AG09309 (cell line): ENCODE results near the gene WDR43.

Experiments
- DNase-seq: peaks from one replicate; pipeline ENCODE4 v3.0.0-alpha.2; 2010; ENCODE audit warnings: low read depth
- H3K4me3 ChIP-seq: 2 replicates; pipeline ENCODE4 v1.5.1; 2011; ENCODE audit warnings: mild to moderate bottlenecking, low read depth, low read length, moderate library complexity; ENCODE audit not compliant: control insufficient read depth
- TF ChIP-seq, protein P1 (sequence below): IDR thresholded peaks from 2 replicates; pipeline ENCODE4 v1.5.1; 2011; ENCODE audit warnings: mild to moderate bottlenecking, low read depth, low read length, inconsistent platforms; ENCODE audit not compliant: insufficient read depth, control insufficient read depth; ENCODE audit errors: missing control alignments

Gene WDR43, protein sequence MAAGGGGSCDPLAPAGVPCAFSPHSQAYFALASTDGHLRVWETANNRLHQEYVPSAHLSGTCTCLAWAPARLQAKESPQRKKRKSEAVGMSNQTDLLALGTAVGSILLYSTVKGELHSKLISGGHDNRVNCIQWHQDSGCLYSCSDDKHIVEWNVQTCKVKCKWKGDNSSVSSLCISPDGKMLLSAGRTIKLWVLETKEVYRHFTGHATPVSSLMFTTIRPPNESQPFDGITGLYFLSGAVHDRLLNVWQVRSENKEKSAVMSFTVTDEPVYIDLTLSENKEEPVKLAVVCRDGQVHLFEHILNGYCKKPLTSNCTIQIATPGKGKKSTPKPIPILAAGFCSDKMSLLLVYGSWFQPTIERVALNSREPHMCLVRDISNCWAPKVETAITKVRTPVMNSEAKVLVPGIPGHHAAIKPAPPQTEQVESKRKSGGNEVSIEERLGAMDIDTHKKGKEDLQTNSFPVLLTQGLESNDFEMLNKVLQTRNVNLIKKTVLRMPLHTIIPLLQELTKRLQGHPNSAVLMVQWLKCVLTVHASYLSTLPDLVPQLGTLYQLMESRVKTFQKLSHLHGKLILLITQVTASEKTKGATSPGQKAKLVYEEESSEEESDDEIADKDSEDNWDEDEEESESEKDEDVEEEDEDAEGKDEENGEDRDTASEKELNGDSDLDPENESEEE

DNA sequence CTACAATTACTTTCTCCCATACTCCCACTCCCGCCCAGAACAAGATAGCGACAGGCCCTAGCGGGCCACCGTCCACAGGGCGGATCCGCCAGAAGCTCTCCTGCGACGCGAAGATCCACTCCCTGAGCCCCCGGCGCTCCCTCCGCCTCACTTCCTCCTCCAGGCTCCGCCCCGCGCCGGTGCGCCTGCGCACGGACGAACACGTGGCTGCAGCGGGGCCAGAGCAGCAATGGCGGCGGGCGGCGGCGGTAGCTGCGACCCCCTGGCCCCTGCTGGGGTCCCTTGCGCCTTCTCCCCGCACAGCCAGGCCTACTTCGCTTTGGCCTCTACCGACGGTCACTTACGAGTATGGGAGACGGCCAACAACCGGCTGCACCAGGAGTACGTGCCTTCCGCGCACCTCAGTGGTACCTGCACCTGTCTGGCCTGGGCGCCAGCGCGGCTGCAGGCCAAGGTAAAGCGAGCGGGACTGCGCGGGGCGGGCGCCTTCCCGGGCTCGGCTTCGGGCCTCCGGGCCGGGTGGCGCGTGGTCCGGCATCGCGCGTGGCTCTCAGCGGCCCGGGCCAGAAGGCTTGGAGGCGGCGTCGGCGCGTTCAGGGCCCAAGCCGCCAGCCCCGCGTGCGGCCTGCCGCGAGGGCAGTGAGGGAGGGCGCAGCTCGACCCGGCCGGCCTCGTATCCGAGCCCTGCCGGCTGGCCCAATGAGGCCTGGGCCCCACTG, at the start of gene WDR43:
WDR43 (plus strand) TSS at position 198 of the 719 bp plus-strand sequence; CDS start at position 230, 32 bp downstream.
- TF ChIP-seq, protein P1, sequence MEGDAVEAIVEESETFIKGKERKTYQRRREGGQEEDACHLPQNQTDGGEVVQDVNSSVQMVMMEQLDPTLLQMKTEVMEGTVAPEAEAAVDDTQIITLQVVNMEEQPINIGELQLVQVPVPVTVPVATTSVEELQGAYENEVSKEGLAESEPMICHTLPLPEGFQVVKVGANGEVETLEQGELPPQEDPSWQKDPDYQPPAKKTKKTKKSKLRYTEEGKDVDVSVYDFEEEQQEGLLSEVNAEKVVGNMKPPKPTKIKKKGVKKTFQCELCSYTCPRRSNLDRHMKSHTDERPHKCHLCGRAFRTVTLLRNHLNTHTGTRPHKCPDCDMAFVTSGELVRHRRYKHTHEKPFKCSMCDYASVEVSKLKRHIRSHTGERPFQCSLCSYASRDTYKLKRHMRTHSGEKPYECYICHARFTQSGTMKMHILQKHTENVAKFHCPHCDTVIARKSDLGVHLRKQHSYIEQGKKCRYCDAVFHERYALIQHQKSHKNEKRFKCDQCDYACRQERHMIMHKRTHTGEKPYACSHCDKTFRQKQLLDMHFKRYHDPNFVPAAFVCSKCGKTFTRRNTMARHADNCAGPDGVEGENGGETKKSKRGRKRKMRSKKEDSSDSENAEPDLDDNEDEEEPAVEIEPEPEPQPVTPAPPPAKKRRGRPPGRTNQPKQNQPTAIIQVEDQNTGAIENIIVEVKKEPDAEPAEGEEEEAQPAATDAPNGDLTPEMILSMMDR, result no peak
- H3K4me3 ChIP-seq, result peak within 1 kb of the TSS; percentile 98
- DNase-seq, result peak; percentile 95

DNA sequence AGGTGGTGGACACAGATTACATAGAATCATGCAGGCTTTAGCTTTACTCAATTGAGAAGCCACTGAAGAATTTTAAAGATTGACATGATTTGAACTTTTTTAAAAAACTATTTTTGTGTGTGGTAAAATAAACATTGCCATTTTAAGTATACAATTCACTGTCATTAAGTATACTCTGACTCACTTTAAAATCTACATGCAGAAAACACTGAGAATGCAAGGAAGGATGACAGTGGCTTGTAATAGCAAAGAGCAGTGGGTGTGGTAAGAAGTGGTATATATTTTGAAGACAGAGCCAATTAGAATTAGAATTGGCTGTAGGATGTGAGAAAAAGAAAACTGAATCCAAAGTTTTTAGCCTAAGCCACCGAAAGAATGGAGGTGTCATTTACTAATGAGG, 39.3 kb upstream of the WDR43 start:
- no peak overlapping the region for H3K4me3 ChIP-seq
- no peak for DNase-seq
- TF ChIP-seq, protein P1, result no peak

DNA sequence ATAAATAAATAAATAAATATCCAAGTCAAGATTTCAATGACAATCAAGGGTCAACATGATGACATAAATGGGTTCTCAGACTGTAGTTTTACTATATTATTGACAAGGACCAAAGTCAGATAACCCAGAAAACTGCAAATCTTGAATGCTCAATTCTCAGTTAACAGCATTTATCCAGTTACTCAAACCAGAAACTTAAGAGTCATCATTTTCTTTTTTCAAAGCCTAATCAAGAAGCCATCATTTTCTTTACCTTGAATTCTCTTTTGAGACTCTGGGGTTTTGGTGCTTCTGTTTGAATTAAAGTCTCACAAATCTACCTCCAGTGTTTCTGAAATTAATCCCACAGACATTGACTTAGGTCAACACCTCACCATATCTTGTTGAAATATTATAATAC, 38.5 kb upstream of the WDR43 start:
- TF ChIP-seq, protein P1, result no peak
- H3K4me3 ChIP-seq, result no peak overlapping the region
- DNase-seq, result no peak

DNA sequence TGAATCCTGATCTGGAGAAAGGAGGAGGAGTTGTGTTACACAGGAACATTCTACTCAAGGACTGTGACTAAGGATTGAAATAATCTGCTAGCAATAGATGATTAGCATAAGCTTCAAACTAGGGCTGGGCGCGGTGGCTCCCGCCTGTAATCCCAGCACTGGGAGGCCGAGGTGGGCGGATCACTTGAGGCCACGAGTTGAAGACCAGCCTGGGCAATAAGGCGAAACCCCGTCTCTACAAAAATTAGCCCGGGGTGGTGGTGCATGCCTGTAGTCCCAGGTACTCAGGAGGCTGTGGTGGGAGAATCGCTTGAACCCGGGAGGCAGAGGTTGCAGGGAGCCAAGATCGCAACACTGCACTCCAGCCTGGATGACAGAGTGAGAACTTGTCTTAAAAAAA, 25.9 kb upstream of the WDR43 start:
- TF ChIP-seq, protein P1, result no peak
- DNase-seq, result no peak
- H3K4me3 ChIP-seq, result peak overlapping the region; percentile 14

DNA sequence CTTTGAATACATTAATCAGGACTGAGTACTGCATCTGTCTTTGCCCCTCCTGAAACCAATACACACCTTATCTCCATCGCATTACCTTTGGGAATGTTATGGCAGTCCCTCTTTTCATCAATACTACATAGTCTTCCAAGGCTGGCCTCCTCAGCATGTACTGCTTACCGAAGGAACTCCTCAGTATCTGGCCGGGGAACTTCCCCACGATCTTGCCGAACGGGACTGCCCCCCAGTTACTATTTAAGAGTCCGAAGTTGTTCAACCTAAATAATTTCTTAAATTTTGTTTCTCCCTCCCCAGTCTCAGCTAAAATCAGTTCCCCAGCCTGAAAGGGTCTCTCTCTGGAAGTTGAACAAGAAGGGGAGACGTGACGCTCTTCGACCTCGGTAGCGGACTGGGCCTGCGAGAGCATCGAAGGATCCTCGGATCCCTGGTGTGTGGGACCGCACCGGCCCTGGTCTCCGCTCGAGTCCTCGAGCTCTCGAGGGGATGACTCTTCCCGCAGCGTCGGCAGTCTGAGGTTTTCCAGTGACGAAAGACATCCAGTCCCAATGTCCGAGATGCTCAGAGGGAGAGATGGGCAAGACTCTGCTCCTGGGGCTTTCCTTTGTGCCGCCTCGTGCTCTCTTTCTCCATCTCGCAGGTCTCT, 24.8 kb upstream of the WDR43 start:
- peak overlapping the region; percentile 94 for H3K4me3 ChIP-seq
- no peak for DNase-seq
- TF ChIP-seq, protein P1, result no peak

DNA sequence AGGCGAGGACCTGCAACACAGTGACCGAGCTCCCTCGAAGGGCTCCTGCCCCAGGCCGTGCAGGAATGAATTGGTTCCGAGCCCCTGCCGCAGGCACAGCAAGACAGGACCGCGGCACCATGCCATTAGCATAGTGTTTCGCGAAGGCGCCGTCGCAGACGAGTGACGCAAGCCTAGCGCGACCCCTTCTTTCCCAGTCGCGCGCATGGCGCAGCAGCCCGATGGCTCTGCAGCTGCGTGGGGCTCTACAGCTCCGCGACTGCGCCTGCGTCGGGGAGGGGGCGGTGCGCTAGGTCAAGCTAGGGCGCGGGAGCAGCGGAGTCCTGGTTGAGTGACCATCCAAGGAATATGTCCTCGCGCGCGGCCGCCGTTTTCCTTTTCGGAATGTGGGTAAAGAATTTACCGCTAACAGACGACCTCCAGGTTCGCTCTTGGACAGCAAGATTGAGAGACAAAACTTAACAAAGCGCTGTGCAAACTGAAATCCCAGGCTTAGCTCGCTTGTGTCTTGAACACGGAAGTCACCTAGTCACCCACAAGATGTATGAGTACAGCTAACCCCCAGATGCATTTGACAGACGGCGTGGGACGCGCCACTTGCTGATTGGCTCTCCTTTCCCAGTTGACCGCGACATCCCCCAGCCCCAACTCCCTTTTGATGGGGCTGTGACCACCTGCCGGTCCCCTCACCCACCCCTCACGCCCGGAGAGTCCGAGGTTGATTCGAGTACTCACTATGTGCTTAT, 24.1 kb upstream of the WDR43 start, which contains the start of gene TRMT61B:
TRMT61B (minus strand) TSS at position 164 of the 746 bp plus-strand sequence; CDS start at position 132, 32 bp downstream.
- DNase-seq, result peak; percentile 71
- peak within 1 kb of the TSS; percentile 94 for H3K4me3 ChIP-seq
- TF ChIP-seq, protein P1, result no peak
